D721Med (cell line): ENCODE measurements around the gene LMTK3.

Source experiments
- DNase-seq: peaks from one replicate; pipeline ENCODE4 v3.0.0; 2011; ENCODE audit warnings: low spot score; ENCODE audit not compliant: insufficient read length
- FAIRE-seq: peaks from 2 replicates; lab custom pipeline; 2011; peaks lifted over from hg19 to GRCh38; lab: Jason Lieb, UNC
- TF ChIP-seq, protein P1 (sequence below): IDR thresholded peaks from 2 replicates; pipeline ENCODE4 v1.5.1; 2012; ENCODE audit warnings: mild to moderate bottlenecking, control low read depth; ENCODE audit not compliant: insufficient read depth; ENCODE audit errors: missing control alignments

LMTK3 gene

DNA sequence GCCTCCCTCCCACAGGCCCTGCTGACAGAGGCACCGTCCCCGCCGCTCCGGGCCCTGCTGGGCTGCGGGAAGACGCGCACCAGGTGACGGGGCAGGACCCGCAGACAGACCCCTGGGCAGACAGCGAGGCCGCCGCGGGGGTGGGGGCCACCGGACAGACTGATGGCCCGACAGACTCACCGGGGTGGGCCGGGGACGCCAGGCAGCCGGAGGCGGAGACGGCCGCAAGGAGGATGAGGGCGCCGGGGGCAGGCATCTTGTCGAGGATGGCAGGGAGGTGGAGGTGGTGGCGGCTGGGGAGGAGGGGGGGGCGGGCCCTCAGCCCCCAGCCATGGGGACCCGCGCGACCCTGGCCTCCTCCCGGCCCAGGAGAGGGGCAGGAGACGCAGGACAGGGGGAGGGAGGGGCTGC, 309 bp downstream of the LMTK3 start:
- DNase-seq (no peak), FAIRE-seq (no peak)
- TF ChIP-seq, protein P1, sequence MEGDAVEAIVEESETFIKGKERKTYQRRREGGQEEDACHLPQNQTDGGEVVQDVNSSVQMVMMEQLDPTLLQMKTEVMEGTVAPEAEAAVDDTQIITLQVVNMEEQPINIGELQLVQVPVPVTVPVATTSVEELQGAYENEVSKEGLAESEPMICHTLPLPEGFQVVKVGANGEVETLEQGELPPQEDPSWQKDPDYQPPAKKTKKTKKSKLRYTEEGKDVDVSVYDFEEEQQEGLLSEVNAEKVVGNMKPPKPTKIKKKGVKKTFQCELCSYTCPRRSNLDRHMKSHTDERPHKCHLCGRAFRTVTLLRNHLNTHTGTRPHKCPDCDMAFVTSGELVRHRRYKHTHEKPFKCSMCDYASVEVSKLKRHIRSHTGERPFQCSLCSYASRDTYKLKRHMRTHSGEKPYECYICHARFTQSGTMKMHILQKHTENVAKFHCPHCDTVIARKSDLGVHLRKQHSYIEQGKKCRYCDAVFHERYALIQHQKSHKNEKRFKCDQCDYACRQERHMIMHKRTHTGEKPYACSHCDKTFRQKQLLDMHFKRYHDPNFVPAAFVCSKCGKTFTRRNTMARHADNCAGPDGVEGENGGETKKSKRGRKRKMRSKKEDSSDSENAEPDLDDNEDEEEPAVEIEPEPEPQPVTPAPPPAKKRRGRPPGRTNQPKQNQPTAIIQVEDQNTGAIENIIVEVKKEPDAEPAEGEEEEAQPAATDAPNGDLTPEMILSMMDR: no peak

DNA sequence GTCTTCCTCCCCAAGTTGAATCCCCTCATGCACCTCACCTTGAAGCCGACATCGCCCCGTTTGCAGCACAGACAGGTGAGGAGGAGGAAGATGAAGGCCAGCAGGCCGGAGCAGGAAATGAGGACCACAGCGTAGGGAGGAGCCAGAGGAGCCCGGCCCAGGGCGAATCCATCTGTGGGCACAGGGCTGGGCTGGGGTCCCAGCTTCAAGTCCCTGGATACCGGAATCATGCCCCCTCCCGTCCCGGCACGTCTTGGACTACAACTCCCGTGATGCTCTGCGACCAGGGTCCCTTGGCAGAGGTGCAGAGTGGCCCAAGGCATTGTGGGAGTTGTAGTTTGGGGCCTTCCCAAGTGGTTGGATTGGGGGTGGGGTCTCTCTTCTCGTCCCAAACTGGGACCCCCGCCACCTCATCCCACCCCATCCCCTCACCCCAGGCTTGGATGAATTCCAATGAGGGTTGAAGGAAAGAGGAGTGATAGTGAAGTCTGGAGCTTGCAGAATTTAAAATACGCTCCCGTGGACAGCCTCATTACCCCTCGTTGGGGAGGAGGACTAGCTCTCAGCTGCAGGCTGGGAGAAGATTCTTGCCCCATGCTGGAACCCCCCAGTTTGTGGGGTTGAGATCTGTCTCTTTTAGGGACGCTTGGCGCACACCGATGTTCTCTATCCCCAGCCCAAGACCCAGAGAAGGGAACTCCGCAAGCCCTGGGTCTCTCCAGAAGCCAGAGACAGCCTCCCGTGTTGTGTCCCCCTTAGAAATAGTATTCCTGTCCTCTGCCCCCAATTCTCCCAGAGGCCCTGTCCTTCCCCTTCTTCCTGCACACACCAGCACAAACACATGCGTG, 990 bp downstream of the LMTK3 start:
- TF ChIP-seq, protein P1: no peak
- no peak for DNase-seq
- no peak for FAIRE-seq

DNA sequence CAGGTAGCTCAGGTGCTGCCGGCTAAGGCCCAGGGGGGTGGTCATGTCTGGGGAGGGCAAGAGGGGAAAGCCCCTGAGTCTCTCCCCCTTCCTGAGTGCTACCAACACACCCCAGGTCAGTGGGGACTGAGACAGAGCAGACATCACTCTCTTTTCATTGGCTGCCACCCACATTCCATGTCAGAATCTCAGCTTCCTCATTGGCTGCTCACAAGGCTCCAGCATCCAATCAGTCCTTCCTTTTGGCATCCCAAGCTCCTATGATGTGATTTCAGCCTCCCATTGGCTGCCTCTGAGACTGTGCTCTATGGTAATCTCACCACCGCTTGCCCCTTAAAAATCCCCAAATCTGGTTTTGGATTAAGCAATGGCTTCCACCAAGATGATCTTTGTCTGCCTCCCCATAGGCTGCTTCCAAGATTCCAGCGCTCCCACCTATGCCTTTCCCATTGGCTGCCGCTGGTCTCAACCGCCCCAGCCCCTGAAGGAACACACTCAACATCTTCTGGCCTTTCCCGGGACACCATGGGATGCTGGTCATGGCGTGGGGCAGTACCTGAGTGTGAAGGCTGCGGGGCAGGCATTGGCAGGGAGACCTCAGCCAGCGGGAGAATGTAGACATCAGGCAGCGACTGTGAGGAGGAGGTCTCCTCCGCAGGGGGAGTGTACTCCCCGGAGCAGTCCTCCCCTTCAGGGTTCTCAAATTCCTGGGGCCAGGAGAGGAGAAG, 2.0 kb downstream of the LMTK3 start:
- DNase-seq: no peak
- TF ChIP-seq, protein P1: no peak
- FAIRE-seq: no peak

DNA sequence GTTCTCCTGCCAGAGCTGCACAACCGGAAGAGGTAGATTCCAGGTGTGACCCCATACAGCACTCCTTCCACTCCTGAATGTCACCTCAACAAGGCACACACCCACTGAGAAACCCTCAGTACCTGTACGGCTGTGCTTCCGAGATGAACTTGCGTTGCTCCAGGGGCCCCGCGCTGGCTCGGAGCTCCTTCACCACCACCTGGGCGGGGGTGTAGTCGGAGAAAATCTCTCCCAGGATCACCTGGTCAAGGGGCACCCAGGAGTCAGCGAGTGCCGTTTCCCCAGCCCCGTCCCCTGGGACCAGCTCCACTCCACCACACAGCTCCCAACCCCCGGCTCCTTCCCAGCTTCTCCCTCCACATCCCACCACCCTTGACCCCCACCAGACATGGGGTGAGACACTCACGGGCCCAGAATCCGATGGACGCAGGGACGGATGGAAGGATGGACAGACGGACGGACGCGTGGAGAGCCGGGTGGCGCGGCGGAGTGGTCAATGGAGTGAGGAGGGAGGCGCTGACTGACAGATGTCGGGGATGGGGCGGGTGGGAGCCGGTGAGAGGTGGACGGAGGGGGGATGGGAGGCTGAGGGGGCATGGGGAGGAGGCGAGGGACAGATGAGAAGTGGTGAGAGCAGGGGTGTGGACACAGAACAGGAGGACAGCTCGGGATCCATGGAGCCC, 2.8 kb downstream of the LMTK3 start:
- no peak for FAIRE-seq
- DNase-seq: no peak
- TF ChIP-seq, protein P1: no peak

DNA sequence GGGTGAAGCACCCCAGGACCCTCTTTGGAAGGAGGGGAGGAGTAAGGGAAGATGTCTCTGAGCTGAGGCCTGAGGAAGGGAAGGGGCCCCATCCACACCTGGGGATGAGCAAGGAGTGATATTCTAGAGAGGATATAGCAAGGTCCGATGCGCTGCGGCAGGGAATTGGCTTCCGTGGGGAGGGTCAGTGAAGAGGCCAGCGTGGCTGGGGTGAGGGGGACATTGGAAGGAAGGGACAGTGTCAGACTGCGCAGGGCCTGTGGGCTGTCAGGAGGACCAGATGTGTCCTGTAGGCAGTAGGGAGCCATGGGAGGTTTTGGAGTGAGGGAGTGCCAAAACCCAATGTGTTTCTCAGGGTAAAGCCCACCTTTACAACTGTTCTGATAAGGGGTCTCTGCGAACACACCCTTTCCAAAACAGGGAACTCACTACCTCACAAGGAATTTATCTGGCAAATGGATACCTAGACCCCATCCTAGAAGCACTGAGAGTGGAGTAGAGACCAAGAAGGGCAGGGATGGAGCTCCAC, 3.7 kb downstream of the LMTK3 start:
- FAIRE-seq (no peak), DNase-seq (no peak)
- TF ChIP-seq, protein P1: no peak

DNA sequence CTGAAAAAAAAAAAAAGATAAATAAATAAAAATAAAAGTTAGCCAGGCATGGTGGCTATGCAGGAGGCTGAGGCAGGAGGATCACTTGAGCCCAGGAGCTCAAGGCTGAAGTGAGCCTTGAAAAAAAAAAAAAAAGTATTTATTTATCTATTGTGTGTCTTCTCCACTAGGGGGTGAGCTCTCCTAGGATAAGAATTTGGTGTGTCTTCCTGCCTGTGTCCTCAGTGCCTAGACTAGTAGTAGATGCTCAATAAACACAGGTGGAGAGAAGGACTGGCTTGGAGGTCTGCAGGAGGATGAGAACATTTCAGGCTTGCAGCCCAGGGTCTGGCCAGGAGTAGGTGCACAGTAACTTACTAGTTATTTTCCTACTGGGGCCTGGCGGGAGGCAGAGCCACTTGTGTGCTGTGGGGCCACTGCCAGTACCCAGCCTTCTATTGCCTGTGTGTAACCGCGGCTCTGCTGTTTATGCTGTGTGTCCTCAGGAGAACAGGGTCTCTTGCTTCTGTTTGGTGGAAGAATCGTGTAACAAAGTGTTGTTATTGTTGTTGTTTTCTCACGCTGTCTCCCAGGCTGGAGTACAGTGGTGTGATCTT, 5.4 kb downstream of the LMTK3 start:
- no peak for DNase-seq
- TF ChIP-seq, protein P1: peak; percentile 48
- FAIRE-seq: no peak
